Fibroblast of mammary gland (primary cell): ENCODE measurements around the gene PIK3CA.
"Not testable (repeated sequence)": the region's sequence is repeated elsewhere in the genome, so short reads cannot be mapped to it uniquely, and the experiment has no call there.

ENCODE experiments used
- DNase-seq: peaks from one replicate; pipeline ENCODE4 v3.0.0-alpha.2; 2010; ENCODE audit warnings: low read depth
- H3K4me3 ChIP-seq: 2 replicates; pipeline ENCODE4 v1.5.1; 2011; ENCODE audit warnings: low read depth, mild to moderate bottlenecking, low read length, moderate library complexity; ENCODE audit not compliant: control insufficient read depth
- CTCF ChIP-seq: conservative IDR thresholded peaks from 2 replicates; pipeline ENCODE4 v1.5.1; 2011; ENCODE audit warnings: low read depth, low read length, inconsistent platforms; ENCODE audit not compliant: control insufficient read depth, insufficient read depth

The PIK3CA gene

GRCh38 chr3:179244878-179245277 is 96.7 kb downstream of the PIK3CA start:
- no peak overlapping the region for H3K4me3 ChIP-seq
- no peak for DNase-seq
- no peak for TF ChIP-seq CTCF

- no peak overlapping the region for H3K4me3 ChIP-seq
- no peak for DNase-seq
- no peak for TF ChIP-seq CTCF
Measured at GRCh38 chr3:179247289-179248015, 99.3 kb downstream of the PIK3CA start.

- no peak for DNase-seq
- TF ChIP-seq CTCF: no peak
- H3K4me3 ChIP-seq: no peak within 1 kb of the TSS
Measured at GRCh38 chr3:179250803-179251476, 102.8 kb downstream of the PIK3CA start, which contains the start of gene KCNMB3. TSS of gene KCNMB3 (minus strand) at chr3:179251114. CDS start at chr3:179250990, 124 bp downstream.

- TF ChIP-seq CTCF: no peak
- no peak overlapping the region for H3K4me3 ChIP-seq
- DNase-seq: no peak
Measured at GRCh38 chr3:179256813-179257212, 108.7 kb downstream of the PIK3CA start.

GRCh38 chr3:179257742-179258141 is 109.6 kb downstream of the PIK3CA start:
- not testable (repeated sequence) for H3K4me3 ChIP-seq, DNase-seq

- H3K4me3 ChIP-seq: no peak overlapping the region
- DNase-seq: no peak
- no peak for TF ChIP-seq CTCF
Measured at GRCh38 chr3:179258820-179259219, 110.7 kb downstream of the PIK3CA start.

- not testable (repeated sequence) for H3K4me3 ChIP-seq
Measured at GRCh38 chr3:179259959-179260756, 112.0 kb downstream of the PIK3CA start.

More at GRCh38 chr3:179259959-179260756, 112.0 kb downstream of the PIK3CA start:
- DNase-seq: not testable (repeated sequence)
